ENCODE data around the gene GCN1.

GCN1 gene

GRCh38 chr12:120194534-120195395 is at the start of gene GCN1 (continued):
- TF ChIP-seq ZFP69B (tag by site-specific recombination; IDR thresholded peaks at IDR 0.05) (peak; percentile 80), MEIS1 (CRISPR knock-in tag; IDR thresholded peaks at IDR 0.05; ENCODE audit: borderline replicate concordance) (no peak), ZNF10 (tag by site-specific recombination; IDR thresholded peaks at IDR 0.05) (0 out of 2 replicates have a peak, but pooled peaks have one; percentile 39), ZBTB11 (tag by site-specific recombination; conservative IDR thresholded peaks at IDR 0.05; ENCODE audit: low read depth) (peak; percentile 89), ZNF221 (tag by site-specific recombination; IDR thresholded peaks at IDR 0.05; ENCODE audit: borderline replicate concordance) (no peak), GLI2 (tag by site-specific recombination; IDR thresholded peaks at IDR 0.05; ENCODE audit: borderline replicate concordance, low read depth) (no peak), ZNF645 (tag by site-specific recombination; IDR thresholded peaks at IDR 0.05) (no peak), ZNF660 (tag by site-specific recombination; IDR thresholded peaks at IDR 0.05) (peak; percentile 84), ZNF175 (tag by site-specific recombination; IDR thresholded peaks at IDR 0.05) (no peak), ZNF391 (tag by site-specific recombination; IDR thresholded peaks at IDR 0.05; ENCODE audit: borderline replicate concordance, low read depth) (no peak; the same call in 1 of the 2 replicates), ZNF157 (tag by site-specific recombination; IDR thresholded peaks at IDR 0.05) (no peak), ZNF76 (tag by site-specific recombination; IDR thresholded peaks at IDR 0.05; ENCODE audit: borderline replicate concordance, low read depth) (peak; percentile 54; the same call in 1 of the 2 replicates), ZNF664 (tag by site-specific recombination; IDR thresholded peaks at IDR 0.05) (no peak), ZNF354C (tag by site-specific recombination; IDR thresholded peaks at IDR 0.05; ENCODE audit: borderline replicate concordance, low read depth) (no peak), ZNF596 (tag by site-specific recombination; IDR thresholded peaks at IDR 0.05) (no peak; the same call in 1 of the 2 replicates), GFI1B (tag by site-specific recombination; IDR thresholded peaks at IDR 0.05) (no peak)
- TF ChIP-seq, protein P1, sequence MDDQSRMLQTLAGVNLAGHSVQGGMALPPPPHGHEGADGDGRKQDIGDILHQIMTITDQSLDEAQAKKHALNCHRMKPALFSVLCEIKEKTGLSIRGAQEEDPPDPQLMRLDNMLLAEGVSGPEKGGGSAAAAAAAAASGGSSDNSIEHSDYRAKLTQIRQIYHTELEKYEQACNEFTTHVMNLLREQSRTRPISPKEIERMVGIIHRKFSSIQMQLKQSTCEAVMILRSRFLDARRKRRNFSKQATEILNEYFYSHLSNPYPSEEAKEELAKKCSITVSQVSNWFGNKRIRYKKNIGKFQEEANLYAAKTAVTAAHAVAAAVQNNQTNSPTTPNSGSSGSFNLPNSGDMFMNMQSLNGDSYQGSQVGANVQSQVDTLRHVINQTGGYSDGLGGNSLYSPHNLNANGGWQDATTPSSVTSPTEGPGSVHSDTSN (CRISPR knock-in tag; IDR thresholded peaks at IDR 0.05), result peak; percentile 93

DNA sequence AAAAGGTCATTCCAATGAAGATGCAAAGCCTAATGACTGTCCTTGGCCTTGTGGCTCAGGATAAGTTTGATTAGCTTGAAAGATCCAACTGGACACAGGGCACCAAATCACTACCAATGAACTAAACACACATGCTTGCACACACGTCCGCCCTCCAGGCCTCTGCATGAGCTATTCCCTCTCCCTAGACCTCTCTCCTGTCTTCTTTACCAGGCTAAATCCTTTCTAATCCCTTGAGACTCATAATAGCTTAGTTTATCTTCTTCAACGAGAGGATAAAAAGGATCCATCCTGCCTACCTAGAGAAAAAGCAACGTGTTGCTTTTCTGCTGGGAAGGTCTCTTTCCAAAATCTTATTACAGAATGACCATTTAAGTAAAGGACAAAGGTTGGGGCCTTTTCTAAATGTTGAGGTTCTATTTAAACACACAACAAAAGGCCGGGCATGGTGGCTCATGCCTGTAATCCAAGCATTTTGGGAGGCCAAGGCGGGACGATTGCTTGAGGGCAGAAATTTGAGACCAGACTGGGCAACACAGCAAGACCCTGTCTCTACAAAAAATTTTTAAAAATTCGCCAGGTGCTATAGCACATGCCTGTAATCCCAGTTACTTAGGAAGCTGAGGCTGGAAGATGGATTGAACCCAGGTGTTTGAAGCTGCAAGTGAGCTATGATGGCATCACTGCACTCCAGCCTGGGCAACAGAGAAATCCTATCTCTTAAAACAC is 48.6 kb upstream of the GCN1 start:
- H3K27ac ChIP-seq (ENCODE audit: extremely low read depth, low read depth, low read length), result no peak overlapping the region

More for the DNA sequence above, 48.6 kb upstream of the GCN1 start:
- no peak overlapping the region for H3K4me3 ChIP-seq (ENCODE audit: low read depth, low read length)
- ChIA-PET POLR2A (interaction anchor here (0.8 to 3.2 kb wide), 5 partner anchors 7 to 48 kb away, joined by 4 to 15 read pairs (median 8); partner anchors contain the start of gene RPLP0), CTCF (interaction anchor here (0.7 to 9.3 kb wide), 3 partner anchors 8 to 71 kb away, joined by 3 to 75 read pairs (median 25); no protein-coding TSS in a partner anchor)
- peak; percentile 93 for TF ChIP-seq ZNF121 (tag by site-specific recombination; IDR thresholded peaks at IDR 0.05)
- TF ChIP-seq ZSCAN23 (tag by site-specific recombination; IDR thresholded peaks at IDR 0.05), result no peak
- H3K9me3 ChIP-seq (ENCODE audit: control insufficient read depth, insufficient read depth, low read depth, low read length), result no peaks in the 10 kb centered on the region
- H3K36me3 ChIP-seq (ENCODE audit: control insufficient read depth in 2 of 2, insufficient read depth in 1 of 2, low read length in 2 of 2), result no peaks in the 10 kb centered on the region
- H3K4me1 ChIP-seq (ENCODE audit: control insufficient read depth, insufficient read depth, low read length), result no peaks in the 10 kb centered on the region
